ENCODE data around the gene HCST.

HCST gene

GRCh38 chr19:35859414-35859813 lies 42.9 kb upstream of the HCST start:
- POLR2A ChIA-PET, result interaction anchor here (0.7 to 2.9 kb wide), 2 partner anchors 11 to 41 kb away, joined by 3 to 11 read pairs; partner anchors contain the start of gene NFKBID
- H3K36me3 ChIP-seq (ENCODE audit: control insufficient read depth in 2 of 2, insufficient read depth in 1 of 2, low read length in 2 of 2), result no peaks in the 10 kb centered on the region
- TF ChIP-seq ZNF670 (tag by site-specific recombination; IDR thresholded peaks at IDR 0.05; ENCODE audit: low read depth) (no peak), ZBTB6 (tag by site-specific recombination; IDR thresholded peaks at IDR 0.05) (0 out of 2 replicates have a peak, but pooled peaks have one; percentile 29)
- H3K4me1 ChIP-seq (ENCODE audit: control insufficient read depth, insufficient read depth, low read length), result no peaks in the 10 kb centered on the region
- CTCF ChIA-PET, result interaction anchor here (1.0 to 1.4 kb wide), 3 partner anchors 9 to 39 kb away, joined by 3 to 4 read pairs (median 4); no protein-coding TSS in a partner anchor
- no peak overlapping the region for H3K4me3 ChIP-seq (ENCODE audit: low read depth, low read length)
- H3K27ac ChIP-seq (ENCODE audit: extremely low read depth, low read depth, low read length), result no peak overlapping the region
- H3K9me3 ChIP-seq (ENCODE audit: control insufficient read depth, insufficient read depth, low read depth, low read length), result no peaks in the 10 kb centered on the region

DNA sequence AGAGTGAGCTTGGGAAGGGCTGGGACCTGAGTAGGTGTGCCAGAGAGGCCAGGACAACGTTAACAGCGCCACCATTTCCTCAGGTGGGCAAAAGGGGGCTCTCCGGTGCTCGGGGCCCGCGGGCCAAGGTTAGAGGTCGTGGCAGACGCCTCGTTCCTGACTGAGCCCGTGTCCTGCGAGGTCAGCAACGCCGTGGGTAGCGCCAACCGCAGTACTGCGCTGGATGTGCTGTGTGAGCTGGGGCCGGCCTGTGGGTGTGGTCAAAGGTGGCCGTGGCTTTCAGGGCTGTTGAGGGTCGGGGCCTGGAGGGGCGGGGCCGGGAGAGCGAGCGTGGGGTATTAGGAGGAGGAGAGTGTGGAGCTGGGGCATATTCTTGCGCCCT lies 41.9 kb upstream of the HCST start:
- POLR2A ChIA-PET, result interaction anchor here (0.6 to 2.9 kb wide), 2 partner anchors 10 to 1459 kb away, joined by 4 to 11 read pairs; no protein-coding TSS in a partner anchor
- H3K36me3 ChIP-seq (ENCODE audit: control insufficient read depth in 2 of 2, insufficient read depth in 1 of 2, low read length in 2 of 2), result no peaks in the 10 kb centered on the region
- CTCF ChIA-PET, result interaction anchor here (1.0 to 1.4 kb wide), 3 partner anchors 9 to 71 kb away, joined by 3 to 8 read pairs (median 3); no protein-coding TSS in a partner anchor

DNA sequence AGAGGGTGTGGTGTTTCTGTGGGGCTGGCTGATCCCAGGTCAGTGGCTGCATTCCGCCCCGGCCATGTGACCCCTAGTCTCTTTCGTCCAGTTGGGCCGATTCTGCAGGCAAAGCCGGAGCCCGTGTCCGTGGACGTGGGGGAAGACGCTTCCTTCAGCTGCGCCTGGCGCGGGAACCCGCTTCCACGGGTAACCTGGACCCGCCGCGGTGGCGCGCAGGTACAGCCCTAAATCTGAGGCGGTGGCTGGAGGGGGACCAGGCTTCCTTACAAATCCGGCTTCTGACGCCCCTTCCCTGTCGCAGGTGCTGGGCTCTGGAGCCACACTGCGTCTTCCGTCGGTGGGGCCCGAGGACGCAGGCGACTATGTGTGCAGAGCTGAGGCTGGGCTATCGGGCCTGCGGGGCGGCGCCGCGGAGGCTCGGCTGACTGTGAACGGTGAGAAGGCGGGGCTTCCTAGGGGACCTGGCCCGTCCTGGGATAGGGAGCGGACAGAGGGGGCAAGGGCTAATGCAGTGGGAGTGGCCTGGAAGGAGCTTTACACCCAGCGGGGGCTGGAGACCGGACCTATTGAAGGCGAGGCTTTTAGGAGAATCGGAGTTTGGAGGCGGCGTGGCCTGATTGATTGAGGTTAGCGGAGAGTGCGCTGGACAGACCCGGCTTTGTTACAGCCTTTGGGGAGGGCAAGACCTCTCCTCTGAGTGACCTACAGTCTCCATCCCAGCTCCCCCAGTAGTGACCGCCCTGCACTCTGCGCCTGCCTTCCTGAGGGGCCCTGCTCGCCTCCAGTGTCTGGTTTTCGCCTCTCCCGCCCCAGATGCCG lies 41.3 kb upstream of the HCST start:
- CTCF ChIA-PET, result interaction anchor here (0.9 to 1.4 kb wide), 3 partner anchors 10 to 70 kb away, joined by 3 to 8 read pairs (median 3); no protein-coding TSS in a partner anchor
- Histone ChIP-seq H3K36me3 (ENCODE audit: control insufficient read depth in 2 of 2, insufficient read depth in 1 of 2, low read length in 2 of 2) (no peaks in the 10 kb centered on the region), H3K4me3 (ENCODE audit: low read depth, low read length) (no peak overlapping the region), H3K9me3 (ENCODE audit: control insufficient read depth, insufficient read depth, low read depth, low read length) (no peaks in the 10 kb centered on the region), H3K4me1 (ENCODE audit: control insufficient read depth, insufficient read depth, low read length) (no peaks in the 10 kb centered on the region), H3K27ac (ENCODE audit: extremely low read depth, low read depth, low read length) (no peak overlapping the region)
- TF ChIP-seq ZNF449 (tag by site-specific recombination; IDR thresholded peaks at IDR 0.05), result no peak
- TF ChIP-seq, protein P1, sequence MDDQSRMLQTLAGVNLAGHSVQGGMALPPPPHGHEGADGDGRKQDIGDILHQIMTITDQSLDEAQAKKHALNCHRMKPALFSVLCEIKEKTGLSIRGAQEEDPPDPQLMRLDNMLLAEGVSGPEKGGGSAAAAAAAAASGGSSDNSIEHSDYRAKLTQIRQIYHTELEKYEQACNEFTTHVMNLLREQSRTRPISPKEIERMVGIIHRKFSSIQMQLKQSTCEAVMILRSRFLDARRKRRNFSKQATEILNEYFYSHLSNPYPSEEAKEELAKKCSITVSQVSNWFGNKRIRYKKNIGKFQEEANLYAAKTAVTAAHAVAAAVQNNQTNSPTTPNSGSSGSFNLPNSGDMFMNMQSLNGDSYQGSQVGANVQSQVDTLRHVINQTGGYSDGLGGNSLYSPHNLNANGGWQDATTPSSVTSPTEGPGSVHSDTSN (CRISPR knock-in tag; IDR thresholded peaks at IDR 0.05), result no peak
- no peak for TF ChIP-seq FEZF1 (tag by site-specific recombination; IDR thresholded peaks at IDR 0.05)
- no peak for TF ChIP-seq ZFP3 (tag by site-specific recombination; IDR thresholded peaks at IDR 0.05; ENCODE audit: low read depth)
- TF ChIP-seq, protein P2, sequence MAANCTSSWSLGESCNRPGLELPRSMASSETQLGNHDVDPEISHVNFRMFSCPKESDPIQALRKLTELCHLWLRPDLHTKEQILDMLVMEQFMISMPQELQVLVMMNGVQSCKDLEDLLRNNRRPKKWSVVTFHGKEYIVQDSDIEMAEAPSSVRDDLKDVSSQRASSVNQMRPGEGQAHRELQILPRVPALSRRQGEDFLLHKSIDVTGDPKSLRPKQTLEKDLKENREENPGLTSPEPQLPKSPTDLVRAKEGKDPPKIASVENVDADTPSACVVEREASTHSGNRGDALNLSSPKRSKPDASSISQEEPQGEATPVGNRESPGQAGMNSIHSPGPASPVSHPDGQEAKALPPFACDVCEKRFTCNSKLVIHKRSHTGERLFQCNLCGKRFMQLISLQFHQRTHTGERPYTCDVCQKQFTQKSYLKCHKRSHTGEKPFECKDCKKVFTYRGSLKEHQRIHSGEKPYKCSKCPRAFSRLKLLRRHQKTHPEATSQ (tag by site-specific recombination; IDR thresholded peaks at IDR 0.05), result no peak
- TF ChIP-seq YY1 (tag by site-specific recombination; IDR thresholded peaks at IDR 0.05), result no peak
- no peak for TF ChIP-seq MYNN (tag by site-specific recombination; IDR thresholded peaks at IDR 0.05; ENCODE audit: borderline replicate concordance)
- TF ChIP-seq, protein P3, sequence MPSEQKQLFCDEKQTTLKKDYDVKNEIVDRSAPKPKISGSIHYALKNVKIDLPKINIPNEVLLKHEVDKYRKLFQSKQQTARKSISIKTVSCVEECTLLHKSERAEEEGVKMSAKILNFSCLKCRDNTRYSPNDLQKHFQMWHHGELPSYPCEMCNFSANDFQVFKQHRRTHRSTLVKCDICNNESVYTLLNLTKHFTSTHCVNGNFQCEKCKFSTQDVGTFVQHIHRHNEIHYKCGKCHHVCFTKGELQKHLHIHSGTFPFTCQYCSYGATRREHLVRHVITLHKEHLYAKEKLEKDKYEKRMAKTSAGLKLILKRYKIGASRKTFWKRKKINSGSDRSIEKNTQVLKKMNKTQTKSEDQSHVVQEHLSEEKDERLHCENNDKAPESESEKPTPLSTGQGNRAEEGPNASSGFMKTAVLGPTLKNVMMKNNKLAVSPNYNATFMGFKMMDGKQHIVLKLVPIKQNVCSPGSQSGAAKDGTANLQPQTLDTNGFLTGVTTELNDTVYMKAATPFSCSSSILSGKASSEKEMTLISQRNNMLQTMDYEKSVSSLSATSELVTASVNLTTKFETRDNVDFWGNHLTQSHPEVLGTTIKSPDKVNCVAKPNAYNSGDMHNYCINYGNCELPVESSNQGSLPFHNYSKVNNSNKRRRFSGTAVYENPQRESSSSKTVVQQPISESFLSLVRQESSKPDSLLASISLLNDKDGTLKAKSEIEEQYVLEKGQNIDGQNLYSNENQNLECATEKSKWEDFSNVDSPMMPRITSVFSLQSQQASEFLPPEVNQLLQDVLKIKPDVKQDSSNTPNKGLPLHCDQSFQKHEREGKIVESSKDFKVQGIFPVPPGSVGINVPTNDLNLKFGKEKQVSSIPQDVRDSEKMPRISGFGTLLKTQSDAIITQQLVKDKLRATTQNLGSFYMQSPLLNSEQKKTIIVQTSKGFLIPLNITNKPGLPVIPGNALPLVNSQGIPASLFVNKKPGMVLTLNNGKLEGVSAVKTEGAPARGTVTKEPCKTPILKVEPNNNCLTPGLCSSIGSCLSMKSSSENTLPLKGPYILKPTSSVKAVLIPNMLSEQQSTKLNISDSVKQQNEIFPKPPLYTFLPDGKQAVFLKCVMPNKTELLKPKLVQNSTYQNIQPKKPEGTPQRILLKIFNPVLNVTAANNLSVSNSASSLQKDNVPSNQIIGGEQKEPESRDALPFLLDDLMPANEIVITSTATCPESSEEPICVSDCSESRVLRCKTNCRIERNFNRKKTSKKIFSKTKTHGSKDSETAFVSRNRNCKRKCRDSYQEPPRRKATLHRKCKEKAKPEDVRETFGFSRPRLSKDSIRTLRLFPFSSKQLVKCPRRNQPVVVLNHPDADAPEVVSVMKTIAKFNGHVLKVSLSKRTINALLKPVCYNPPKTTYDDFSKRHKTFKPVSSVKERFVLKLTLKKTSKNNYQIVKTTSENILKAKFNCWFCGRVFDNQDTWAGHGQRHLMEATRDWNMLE (tag by site-specific recombination; conservative IDR thresholded peaks at IDR 0.05; ENCODE audit: low read depth), result no peak
- no peak for TF ChIP-seq ZNF366 (tag by site-specific recombination; conservative IDR thresholded peaks at IDR 0.05)
- no peak for TF ChIP-seq ZNF24 (tag by site-specific recombination; IDR thresholded peaks at IDR 0.05)
- POLR2A ChIA-PET, result interaction anchor here (0.6 to 2.9 kb wide), 2 partner anchors 9 to 1458 kb away, joined by 4 to 11 read pairs; no protein-coding TSS in a partner anchor

More for the DNA sequence above, 41.9 kb upstream of the HCST start:
- Histone ChIP-seq H3K4me1 (ENCODE audit: control insufficient read depth, insufficient read depth, low read length) (no peaks in the 10 kb centered on the region), H3K9me3 (ENCODE audit: control insufficient read depth, insufficient read depth, low read depth, low read length) (no peaks in the 10 kb centered on the region), H3K27ac (ENCODE audit: extremely low read depth, low read depth, low read length) (no peak overlapping the region), H3K4me3 (ENCODE audit: low read depth, low read length) (no peak overlapping the region)
- TF ChIP-seq KLF9 (tag by site-specific recombination; IDR thresholded peaks at IDR 0.05; ENCODE audit: low read depth), result peak; percentile 33
- TF ChIP-seq ZFHX2 (tag by site-specific recombination; conservative IDR thresholded peaks at IDR 0.05), result no peak

All from HEK293 (cell line).